Neutrophil (primary cell): ENCODE data around the gene SLC2A10.

Experiments
- H3K27ac ChIP-seq: fragments of 200-600 bp; sonication (generic); 2 replicates; pipeline ENCODE4 v1.5.1; 2016; ENCODE audit warnings: mild to moderate bottlenecking, moderate library complexity
- H3K27me3 ChIP-seq: fragments of 200-600 bp; sonication (generic); 2 replicates; pipeline ENCODE4 v1.6.0; 2016; ENCODE audit warnings: mild to moderate bottlenecking
- H3K36me3 ChIP-seq: fragments of 200-600 bp; sonication (generic); 2 replicates; pipeline ENCODE4 v1.5.1; 2017
- H3K4me1 ChIP-seq, 2 experiments: fragments of 200-600 bp in 1 of 2; sonication (generic) in 1 of 2; 1 replicate in 1 of 2; 2 replicates in 1 of 2; pipeline versions ENCODE4 v1.5.1 to v1.6.1; 2013 to 2016; ENCODE audit warnings: low read depth in 1 of 2, low read length in 1 of 2, mild to moderate bottlenecking in 1 of 2, moderate library complexity in 1 of 2; ENCODE audit not compliant: control insufficient read depth in 1 of 2, insufficient read depth in 1 of 2
- H3K4me3 ChIP-seq, 2 experiments: fragments of 200-600 bp in 1 of 2; sonication (generic) in 1 of 2; 1 replicate in 1 of 2; 2 replicates in 1 of 2; pipeline ENCODE4 v1.5.1; 2013 to 2016; ENCODE audit warnings: low read depth in 1 of 2, low read length in 1 of 2, mild to moderate bottlenecking in 1 of 2, moderate library complexity in 1 of 2
- H3K9me3 ChIP-seq: fragments of 200-600 bp; sonication (generic); 2 replicates; pipeline ENCODE4 v1.5.1; 2016
- CTCF ChIP-seq: fragments of 200-600 bp; sonication (generic); IDR thresholded peaks from 2 replicates; pipeline ENCODE4 v1.5.1; 2016; ENCODE audit warnings: antibody characterized with exemption

Gene SLC2A10

GRCh38 chr20:46708172-46708860, 1.1 kb upstream of the SLC2A10 start:
- no peaks in the 10 kb centered on the region for H3K36me3 ChIP-seq
- no peak overlapping the region for H3K4me3 ChIP-seq
- peaks cover 6 to 13% of the 10 kb centered on the region in 2 experiments for H3K4me1 ChIP-seq

GRCh38 chr20:46709055-46709458, 392 bp upstream of the SLC2A10 start:
- no peak for TF ChIP-seq CTCF
- Histone ChIP-seq H3K4me3 (peak overlapping the region in 1 of 2 experiments; percentile 37), H3K36me3 (no peaks in the 10 kb centered on the region), H3K27ac (no peak overlapping the region), H3K4me1 (peaks cover 6 to 13% of the 10 kb centered on the region in 2 experiments), H3K27me3 (peaks cover 28% of the 10 kb centered on the region), H3K9me3 (no peaks in the 10 kb centered on the region)

More at GRCh38 chr20:46708172-46708860, 1.1 kb upstream of the SLC2A10 start:
- no peak overlapping the region for H3K27ac ChIP-seq
- TF ChIP-seq CTCF: no peak
- no peaks in the 10 kb centered on the region for H3K9me3 ChIP-seq
- H3K27me3 ChIP-seq: peaks cover 28% of the 10 kb centered on the region

GRCh38 chr20:46710153-46710913, 884 bp downstream of the SLC2A10 start:
- no peak overlapping the region for H3K27ac ChIP-seq
- H3K36me3 ChIP-seq: no peaks in the 10 kb centered on the region
- peaks cover 28% of the 10 kb centered on the region for H3K27me3 ChIP-seq
- H3K4me1 ChIP-seq: peaks cover 6 to 13% of the 10 kb centered on the region in 2 experiments
- no peak for TF ChIP-seq CTCF
- H3K9me3 ChIP-seq: no peaks in the 10 kb centered on the region
- peak overlapping the region in 1 of 2 experiments; percentile 37 for H3K4me3 ChIP-seq

GRCh38 chr20:46712056-46712636, 2.7 kb downstream of the SLC2A10 start:
- Histone ChIP-seq H3K36me3 (no peaks in the 10 kb centered on the region), H3K4me3 (no peak overlapping the region), H3K4me1 (peaks cover 6 to 13% of the 10 kb centered on the region in 2 experiments), H3K27ac (no peak overlapping the region), H3K27me3 (peaks cover 28% of the 10 kb centered on the region), H3K9me3 (no peaks in the 10 kb centered on the region)
- TF ChIP-seq CTCF: no peak

- Histone ChIP-seq H3K4me3 (no peak overlapping the region), H3K27ac (no peak overlapping the region), H3K36me3 (no peaks in the 10 kb centered on the region), H3K4me1 (peaks cover 6 to 10% of the 10 kb centered on the region in 2 experiments), H3K27me3 (peaks cover 15% of the 10 kb centered on the region), H3K9me3 (no peaks in the 10 kb centered on the region)
- TF ChIP-seq CTCF: no peak
Measured at GRCh38 chr20:46713957-46714834, 4.7 kb downstream of the SLC2A10 start.
